ENCODE data around the gene GATA2.

Gene GATA2

DNA sequence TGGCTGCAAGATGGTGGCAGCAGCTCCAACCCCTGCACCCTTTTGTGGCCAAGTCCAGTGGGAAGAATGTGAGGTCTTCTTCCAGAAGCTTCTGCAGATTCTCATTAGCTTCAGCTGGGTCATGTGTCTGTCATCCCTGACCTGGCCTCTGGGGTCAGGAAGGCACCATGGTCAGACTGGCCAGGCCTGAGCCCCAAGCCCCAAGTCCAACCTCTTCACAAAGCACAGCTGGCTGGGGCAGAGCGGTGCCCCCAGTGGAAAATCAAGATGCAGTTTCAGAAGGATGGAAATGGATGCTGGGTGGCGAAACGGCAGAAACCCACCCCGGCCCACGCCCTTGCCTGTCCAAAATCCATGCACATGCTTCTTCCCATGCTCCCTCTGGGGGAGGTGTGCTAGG lies 15.9 kb upstream of the GATA2 start:
- ChIA-PET CTCF (interaction anchor here (0.6 to 1.2 kb wide), 2 partner anchors 9 to 49 kb away, joined by 3 read pairs; no protein-coding TSS in a partner anchor), POLR2A (no interaction called here)
- TF ChIP-seq, protein P1, sequence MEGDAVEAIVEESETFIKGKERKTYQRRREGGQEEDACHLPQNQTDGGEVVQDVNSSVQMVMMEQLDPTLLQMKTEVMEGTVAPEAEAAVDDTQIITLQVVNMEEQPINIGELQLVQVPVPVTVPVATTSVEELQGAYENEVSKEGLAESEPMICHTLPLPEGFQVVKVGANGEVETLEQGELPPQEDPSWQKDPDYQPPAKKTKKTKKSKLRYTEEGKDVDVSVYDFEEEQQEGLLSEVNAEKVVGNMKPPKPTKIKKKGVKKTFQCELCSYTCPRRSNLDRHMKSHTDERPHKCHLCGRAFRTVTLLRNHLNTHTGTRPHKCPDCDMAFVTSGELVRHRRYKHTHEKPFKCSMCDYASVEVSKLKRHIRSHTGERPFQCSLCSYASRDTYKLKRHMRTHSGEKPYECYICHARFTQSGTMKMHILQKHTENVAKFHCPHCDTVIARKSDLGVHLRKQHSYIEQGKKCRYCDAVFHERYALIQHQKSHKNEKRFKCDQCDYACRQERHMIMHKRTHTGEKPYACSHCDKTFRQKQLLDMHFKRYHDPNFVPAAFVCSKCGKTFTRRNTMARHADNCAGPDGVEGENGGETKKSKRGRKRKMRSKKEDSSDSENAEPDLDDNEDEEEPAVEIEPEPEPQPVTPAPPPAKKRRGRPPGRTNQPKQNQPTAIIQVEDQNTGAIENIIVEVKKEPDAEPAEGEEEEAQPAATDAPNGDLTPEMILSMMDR (IDR thresholded peaks at IDR 0.05; ENCODE audit: insufficient read depth, low read length, missing control alignments), result no peak

DNA sequence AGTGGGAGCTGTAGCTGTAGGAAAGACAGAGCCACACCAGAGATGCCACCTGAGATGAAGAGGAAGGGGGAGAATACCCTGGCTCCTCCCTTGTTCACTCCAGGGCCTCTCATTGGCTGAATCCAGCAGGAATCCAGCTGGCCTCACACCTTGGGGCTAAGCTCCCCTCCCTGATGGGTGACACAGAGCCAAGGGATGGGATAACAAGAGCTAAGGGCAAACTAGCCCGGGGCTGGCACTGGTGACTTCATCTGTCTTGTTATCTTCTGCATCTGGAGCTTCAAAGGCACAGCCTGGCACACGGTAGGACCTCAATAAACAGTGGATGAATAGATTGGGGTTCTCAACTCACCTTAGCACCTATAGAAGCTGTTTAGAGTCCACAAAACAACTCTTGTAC lies 13.8 kb upstream of the GATA2 start:
- no peak for DNase-seq (ENCODE audit: low read depth, low spot score)
- H3K4me3 ChIP-seq (ENCODE audit: low read depth, low read length), result no peak overlapping the region
- TF ChIP-seq, protein P1 (IDR thresholded peaks at IDR 0.05; ENCODE audit: insufficient read depth, low read length, missing control alignments), result no peak
- ChIA-PET CTCF (interaction anchor here (0.8 to 3.4 kb wide), 5 partner anchors 9 to 82 kb away, joined by 3 to 17 read pairs (median 3); no protein-coding TSS in a partner anchor), POLR2A (no interaction called here)

More for the DNA sequence above, 15.9 kb upstream of the GATA2 start:
- no peak for DNase-seq (ENCODE audit: low read depth, low spot score)
- no peak overlapping the region for H3K4me3 ChIP-seq (ENCODE audit: low read depth, low read length)

DNA sequence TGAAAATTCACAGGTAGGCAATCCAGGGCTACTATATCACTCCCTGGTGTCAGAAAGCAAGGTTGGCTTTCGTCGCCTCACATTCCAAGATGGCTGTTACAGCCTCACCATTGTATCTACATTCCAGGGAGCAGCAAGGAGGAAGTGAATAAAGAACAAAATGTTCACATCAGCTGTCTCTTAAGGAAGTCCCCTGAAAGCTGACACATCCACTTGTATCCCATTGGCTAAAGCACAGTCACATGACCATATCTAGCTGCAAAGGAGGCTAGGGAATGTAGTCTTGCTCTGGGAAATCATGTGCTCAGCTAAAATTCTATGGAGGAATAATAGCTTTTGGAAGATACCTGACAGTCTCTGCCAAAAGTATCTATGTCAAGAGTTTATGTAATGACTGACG lies 12.8 kb upstream of the GATA2 start:
- TF ChIP-seq, protein P1 (IDR thresholded peaks at IDR 0.05; ENCODE audit: insufficient read depth, low read length, missing control alignments), result no peak
- ChIA-PET CTCF (interaction anchor here (1.0 to 3.4 kb wide), 5 partner anchors 8 to 198 kb away, joined by 3 to 17 read pairs (median 3); no protein-coding TSS in a partner anchor), POLR2A (interaction anchor here (0.7 kb wide), 1 partner anchor 405 kb away, joined by 3 read pairs; no protein-coding TSS in a partner anchor)
- DNase-seq (ENCODE audit: low read depth, low spot score), result no peak
- H3K4me3 ChIP-seq (ENCODE audit: low read depth, low read length), result no peak overlapping the region

DNA sequence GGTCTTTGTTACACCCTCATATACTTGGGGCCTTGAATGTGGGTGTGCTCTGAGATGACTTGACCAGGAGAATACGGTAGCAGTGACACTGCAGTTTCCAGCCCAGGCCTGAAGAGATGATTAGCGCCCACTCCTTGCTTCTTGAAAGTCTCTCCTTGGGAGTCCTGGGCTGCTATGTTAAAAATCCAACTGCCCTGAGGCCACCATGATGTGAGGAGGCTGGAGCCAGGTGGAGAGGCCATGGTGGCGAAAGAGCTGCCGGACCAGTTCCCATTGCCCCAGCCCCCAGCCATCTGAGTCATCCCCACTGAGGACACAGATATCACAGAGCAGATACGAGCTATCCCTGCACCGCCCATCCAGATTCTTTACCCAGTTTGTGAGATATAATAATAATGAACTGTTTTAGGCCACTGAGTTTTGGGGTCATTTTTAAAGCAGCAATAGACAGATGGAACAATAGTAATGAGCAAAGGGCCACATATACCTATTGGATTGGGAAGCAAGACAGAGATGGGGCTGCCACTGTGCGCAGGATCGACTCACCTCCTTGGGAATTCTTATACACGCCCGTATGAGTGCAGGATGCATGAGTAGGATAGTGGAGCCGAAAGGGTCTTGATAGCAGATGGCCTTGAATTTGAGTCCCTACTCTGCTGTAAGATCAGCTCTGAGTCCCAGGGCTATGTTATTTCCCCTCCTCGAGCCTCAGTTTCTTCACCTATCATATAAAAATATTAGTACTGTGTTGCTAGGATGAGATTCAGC lies 12.1 kb upstream of the GATA2 start:
- DNase-seq (ENCODE audit: low read depth, low spot score), result no peak
- ChIA-PET POLR2A (no interaction called here), CTCF (interaction anchor here (1.0 to 3.4 kb wide), 5 partner anchors 7 to 198 kb away, joined by 3 to 17 read pairs (median 3); no protein-coding TSS in a partner anchor)
- no peak overlapping the region for H3K4me3 ChIP-seq (ENCODE audit: low read depth, low read length)
- TF ChIP-seq, protein P1 (IDR thresholded peaks at IDR 0.05; ENCODE audit: insufficient read depth, low read length, missing control alignments), result no peak

DNA sequence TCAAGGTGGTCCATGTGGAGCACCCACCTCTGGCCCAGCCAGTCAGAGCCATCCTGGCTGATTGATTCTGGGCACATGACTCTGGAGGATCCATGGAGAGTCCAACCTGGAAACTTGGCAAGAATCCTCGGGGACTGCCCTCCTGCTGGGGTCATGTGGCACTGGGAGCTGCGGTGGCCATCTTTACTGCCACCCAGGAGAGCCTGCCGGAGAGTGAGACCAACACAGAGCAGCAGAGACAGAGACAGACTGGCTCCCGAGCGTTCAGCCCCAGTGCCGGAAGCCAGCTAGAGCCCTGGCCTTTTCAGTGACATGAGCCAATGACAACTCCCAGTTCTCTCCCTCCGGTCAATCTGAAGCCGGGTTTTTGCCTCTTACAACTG lies 11.5 kb upstream of the GATA2 start:
- ChIA-PET POLR2A (no interaction called here), CTCF (interaction anchor here (1.0 kb wide), 2 partner anchors 104 to 113 kb away, joined by 3 read pairs; no protein-coding TSS in a partner anchor)
- no peak for DNase-seq (ENCODE audit: low read depth, low spot score)
- TF ChIP-seq, protein P1 (IDR thresholded peaks at IDR 0.05; ENCODE audit: insufficient read depth, low read length, missing control alignments), result no peak
- H3K4me3 ChIP-seq (ENCODE audit: low read depth, low read length), result no peak overlapping the region

DNA sequence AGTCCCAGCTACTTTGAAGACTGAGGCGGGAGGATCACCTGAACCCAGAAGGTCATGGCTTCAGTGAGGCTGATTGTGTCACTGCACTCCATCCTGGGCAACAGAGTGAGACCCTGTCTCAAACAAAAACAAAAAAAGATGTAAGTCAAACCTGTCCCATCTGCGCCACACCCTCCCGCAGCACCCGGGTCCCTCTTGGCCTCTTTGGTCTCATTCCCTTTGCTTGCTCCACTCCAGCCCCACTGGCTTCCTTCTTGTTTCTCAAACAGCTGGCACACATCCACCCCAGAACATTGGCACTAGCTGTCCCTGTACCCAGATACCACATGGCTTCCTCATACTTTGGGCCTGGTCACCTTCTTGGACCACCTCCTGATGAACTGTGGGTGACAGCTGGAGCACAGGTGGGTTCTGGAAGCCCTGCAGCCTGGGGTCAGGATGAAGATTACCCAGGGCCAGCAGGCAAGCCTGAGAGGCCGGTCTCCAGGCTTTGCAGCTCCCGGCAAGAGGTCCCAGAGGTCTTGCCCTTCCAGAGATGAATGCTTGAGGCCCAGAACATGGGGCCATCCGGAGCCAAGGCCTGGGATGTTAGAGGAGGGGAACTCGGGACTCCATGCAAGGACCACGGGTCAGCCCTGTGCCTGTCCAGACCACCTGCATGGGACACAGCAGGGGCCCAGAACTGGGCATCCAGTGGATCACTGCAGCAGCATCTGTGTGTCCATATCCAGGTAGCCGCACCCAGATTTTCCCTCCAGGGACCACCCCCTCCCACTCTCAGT lies 10.9 kb upstream of the GATA2 start:
- no peak for DNase-seq (ENCODE audit: low read depth, low spot score)
- no peak overlapping the region for H3K4me3 ChIP-seq (ENCODE audit: low read depth, low read length)
- TF ChIP-seq, protein P1 (IDR thresholded peaks at IDR 0.05; ENCODE audit: insufficient read depth, low read length, missing control alignments), result no peak
- POLR2A ChIA-PET, result no interaction called here
- CTCF ChIA-PET, result interaction anchor here (0.9 to 1.5 kb wide), 3 partner anchors 77 to 104 kb away, joined by 3 to 8 read pairs (median 3); no protein-coding TSS in a partner anchor

All from AG04449 (cell line).